GM18502 (cell line): Measurements from ENCODE around the gene ALDH16A1.

Source experiments
- ATAC-seq: cut with Tn5 transposase; IDR thresholded peaks from one replicate; pipeline ENCODE4 v1.9.1; 2021; ENCODE audit warnings: mild to moderate bottlenecking; ENCODE audit not compliant: unreplicated experiment, poor library complexity

ALDH16A1 gene

GRCh38 chr19:49423071-49423984, 29.7 kb upstream of the ALDH16A1 start, which contains the start of gene PTH2:
PTH2 (minus strand) TSS chr19:49423441; CDS start chr19:49423339, 102 bp downstream.
- ATAC-seq = no peak

DNA sequence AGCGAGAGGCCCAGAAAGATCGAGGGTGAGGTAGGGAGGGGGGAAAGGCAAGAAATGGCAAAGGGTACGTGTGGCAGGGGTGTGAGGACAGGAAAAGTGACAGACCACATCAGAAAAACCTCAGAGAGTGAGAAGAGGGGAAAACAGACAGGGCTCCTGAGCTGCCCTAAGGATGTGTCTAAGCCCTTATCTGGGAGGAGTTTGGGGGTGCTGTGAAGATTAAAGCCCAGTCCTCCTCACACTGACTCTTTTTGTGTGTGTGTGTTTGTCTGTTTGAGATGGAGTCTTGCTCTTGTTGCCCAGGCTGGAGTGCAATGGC, 29.1 kb upstream of the ALDH16A1 start:
- ATAC-seq = no peak

DNA sequence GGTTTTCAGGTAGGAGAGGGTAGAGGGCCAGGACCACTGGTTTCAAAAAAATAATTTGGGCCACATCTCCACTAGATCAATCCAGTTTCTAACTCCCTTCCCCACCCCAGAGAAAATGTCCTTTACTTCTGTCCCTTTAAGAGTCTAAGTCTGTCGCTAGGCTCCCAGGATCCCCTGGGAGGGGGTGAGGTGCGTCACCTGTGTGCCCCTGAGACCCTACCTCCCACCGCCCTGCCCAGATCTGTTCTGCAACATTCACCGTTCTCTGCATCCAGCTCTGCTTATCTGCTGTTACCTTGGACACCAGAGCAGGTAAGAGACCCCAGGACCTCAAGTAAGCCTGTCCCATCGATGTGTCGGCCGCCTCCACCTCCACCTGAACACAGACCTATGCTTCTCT, 27.8 kb upstream of the ALDH16A1 start, which contains the start of gene GFY:
Gene GFY, plus strand, starts transcription at position 211 of the 400 bp plus-strand sequence. CDS start 1,043 bp downstream, outside the sequence.
- no peak for ATAC-seq

DNA sequence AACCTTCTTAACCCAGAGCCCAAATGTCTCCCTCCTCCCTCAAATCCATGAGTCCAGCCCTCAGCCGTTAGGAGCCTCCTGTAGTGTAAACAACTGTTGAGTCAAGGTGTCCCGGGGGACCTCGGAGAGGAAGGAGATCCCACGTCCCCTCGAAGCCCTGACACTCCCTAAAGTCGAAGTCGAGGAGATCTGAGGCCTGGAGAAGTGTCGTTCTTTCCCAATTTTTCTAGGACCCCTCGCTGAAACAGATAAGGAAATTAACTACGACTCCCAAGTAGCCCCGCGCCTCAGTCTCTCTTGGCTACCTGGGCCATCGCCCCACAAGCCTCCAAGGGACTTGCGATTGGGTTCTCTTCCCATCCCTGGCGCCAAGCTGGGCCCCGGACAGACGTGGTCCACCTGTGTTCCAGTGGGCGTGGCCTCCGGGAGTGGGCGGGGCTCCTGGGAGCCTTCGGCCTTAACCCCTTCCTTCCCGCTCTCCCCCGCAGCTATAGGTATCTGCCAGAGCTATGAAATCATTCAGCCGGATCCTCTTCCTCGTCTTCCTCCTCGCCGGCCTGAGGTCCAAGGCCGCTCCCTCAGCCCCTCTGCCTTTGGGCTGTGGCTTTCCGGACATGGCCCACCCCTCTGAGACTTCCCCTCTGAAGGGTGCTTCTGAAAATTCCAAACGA, 27.0 kb upstream of the ALDH16A1 start:
- no peak for ATAC-seq

DNA sequence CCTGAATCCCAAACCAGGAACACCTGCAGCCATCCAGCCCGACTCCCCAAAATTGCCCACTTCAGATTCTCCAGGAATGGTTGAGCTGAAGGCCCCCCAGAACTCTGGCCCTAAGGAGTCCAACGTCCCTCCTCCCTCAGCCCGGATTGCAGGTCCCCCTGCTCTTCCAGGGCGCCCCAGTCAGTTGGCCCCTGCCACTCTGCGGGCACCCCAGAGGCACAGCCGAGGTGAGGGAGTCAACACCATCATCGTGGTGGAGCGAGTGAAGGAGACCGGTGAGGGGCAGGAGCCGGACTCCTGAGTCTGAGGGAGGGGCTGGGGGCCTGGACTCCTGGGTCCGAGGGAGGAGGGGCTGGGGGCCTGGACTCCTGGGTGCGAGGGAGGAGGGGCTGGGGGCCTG, 25.7 kb upstream of the ALDH16A1 start:
- ATAC-seq = no peak

DNA sequence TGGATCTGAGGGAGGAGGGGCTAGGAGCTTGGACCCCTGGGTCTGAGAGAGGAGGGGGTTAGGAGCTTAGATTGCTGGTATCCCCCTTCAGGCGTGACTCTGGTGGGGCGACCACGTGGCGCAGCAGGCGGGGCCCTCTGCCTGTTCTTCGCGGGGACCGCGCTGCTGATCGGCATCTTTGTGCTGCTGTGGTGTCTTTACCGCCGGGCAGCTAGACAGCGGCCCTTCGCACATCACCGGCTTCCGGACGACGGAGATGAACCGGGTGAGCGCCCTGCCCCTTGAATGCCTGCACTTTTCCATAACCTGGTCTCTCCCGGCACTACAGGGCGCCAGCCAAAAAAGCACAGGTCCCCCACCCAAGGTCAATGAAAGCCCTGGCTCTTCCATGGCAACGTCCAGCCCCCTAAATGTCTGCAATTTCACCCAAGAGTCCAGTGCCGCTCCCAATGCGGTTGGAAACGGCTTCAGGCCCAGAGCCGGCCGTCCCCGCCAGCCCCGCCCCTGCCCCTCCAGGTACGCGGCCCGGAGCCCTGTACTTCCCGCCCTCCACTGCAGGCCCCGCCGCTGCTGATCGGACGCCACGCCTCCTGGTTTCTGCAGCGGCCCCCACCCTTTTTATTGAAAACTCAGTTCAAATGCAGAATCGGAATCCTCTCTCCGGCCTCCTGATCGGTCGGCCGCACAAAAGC, 25.0 kb upstream of the ALDH16A1 start:
- ATAC-seq = no peak

- ATAC-seq = no peak
Observed at GRCh38 chr19:49428547-49429451, 24.2 kb upstream of the ALDH16A1 start.

DNA sequence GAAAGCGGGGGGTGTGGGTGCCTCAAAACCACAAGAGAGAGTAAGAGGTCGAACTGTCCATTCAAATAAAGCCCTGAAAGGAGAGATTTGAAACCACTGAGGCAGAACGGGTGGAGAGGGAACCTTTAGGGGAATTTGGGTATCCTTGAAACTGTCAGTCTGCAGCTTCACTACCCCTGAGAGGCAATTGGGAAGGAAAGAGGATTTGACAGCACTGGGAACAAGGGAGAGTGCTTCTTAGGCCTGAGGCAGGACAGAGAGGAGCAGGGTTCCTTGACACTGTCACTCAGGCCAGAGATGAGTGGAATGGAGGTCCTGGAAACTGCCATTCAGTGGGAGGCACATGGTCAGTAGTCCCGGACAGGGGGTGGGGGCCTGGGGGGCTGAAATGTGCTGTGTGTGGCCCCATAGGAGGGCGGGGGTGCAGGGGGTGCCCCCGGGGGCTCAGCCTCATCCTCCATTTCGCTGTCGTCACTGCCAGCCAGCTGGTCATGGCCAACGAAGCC, 22.8 kb upstream of the ALDH16A1 start:
- ATAC-seq = no peak

DNA sequence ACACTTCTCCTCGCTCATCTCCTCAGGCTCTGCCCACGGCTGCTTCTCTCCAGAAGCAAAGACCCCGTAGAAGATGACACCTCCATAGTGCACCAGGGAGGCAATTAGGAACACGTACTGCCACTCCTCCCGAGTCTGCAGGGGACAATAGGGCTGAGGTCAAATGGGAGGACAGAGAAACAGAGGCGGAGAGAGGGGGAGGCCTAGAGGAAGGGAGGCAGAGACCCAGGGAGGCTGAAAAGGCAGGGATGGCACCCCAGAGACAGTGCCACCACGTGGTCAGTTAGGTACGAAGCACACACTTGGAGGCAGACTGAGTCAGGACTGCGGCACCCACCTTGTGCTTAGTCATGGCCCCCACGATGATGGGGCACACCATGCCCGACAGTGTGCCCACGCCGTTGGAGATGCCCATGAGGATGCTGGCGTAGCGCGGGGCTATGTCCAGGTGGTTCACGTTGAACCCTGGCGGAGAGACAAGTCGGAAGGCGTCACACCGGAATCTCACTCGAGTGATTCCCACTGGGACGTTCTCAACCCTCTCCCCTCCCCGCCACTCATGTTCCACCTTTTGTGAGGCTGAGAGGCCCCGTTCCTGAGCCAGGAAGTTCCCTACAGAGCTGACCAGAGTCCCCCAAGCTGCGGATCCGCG, 22.2 kb upstream of the ALDH16A1 start:
- ATAC-seq = no peak

DNA sequence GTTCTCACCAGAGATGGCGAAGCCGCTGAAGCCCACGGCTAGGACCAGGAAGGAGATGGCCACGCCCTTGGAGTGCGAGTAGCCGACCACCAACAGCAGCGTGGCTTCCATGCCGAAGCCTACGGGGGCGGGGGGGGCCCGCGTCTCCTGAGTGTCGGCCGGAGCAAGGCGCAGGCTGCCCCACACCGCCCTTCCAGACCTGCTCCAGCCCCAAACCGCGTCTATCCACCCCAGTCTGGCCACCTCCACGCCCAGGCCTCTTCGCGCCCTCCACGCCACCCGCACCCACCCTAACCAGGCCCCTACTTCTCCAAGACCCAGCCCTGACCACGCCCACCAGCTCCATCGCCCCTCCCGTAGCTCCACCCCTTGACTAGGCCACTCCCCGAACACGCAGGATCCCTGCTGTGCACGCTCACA, 21.7 kb upstream of the ALDH16A1 start:
- no peak for ATAC-seq

- ATAC-seq = no peak
Observed at GRCh38 chr19:49432141-49433073, 20.6 kb upstream of the ALDH16A1 start.

DNA sequence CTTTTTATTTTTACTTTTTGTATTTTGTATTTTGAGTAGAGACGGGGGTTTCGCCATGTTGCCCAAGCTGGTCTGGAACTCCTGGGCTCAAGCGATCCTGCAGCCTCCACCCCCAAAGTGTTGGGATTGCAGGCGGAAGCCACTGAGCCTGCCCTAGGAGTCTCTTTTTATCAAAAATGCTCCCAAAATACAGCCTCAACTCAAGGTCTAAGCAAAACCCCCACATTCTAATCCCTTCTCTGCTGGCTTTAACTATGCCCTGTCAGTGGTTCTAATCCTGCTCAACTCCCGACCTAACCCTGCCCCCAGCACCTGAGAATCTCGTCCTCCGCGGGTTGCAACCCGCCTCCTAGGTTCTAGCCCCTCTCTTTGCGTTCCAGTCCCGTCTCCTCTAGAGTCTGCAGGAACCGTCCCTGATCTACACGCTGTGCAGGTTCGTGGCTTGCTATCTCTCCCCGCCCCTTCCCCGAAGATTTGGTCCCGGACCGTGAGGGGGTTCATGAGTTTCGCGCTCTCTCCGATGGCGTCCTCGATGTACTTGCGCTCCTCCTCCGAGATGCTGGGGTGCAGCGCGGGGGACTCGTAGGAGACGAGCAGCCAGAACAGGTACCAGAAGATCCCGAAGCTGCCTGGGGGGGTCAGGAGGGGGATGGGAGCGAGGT, 19.7 kb upstream of the ALDH16A1 start:
- ATAC-seq = no peak

- ATAC-seq = no peak
Observed at GRCh38 chr19:49434907-49435583, 18.0 kb upstream of the ALDH16A1 start.

DNA sequence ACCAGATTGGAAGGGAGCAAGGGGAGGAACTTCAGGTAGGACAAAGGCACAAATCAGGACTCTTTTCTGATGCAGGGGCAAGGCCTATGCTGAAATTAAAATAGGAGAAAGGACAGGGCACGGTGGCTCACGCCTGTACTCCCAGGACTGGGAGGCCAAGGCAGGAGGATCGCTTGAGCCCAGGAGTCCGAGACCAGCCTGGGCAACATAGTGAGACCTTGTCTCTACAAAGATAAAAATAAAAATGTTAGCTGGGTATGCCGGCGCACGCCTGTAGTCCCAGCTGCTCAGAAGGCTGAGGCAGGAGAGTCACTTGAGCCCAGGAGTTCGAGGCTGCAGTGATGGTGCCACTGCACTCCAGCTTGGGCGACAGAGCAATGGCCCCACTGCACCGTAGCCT, 17.4 kb upstream of the ALDH16A1 start:
- no peak for ATAC-seq

GRCh38 chr19:49436381-49437017, 16.5 kb upstream of the ALDH16A1 start:
- no peak for ATAC-seq

GRCh38 chr19:49437231-49437630, 15.8 kb upstream of the ALDH16A1 start:
- no peak for ATAC-seq

DNA sequence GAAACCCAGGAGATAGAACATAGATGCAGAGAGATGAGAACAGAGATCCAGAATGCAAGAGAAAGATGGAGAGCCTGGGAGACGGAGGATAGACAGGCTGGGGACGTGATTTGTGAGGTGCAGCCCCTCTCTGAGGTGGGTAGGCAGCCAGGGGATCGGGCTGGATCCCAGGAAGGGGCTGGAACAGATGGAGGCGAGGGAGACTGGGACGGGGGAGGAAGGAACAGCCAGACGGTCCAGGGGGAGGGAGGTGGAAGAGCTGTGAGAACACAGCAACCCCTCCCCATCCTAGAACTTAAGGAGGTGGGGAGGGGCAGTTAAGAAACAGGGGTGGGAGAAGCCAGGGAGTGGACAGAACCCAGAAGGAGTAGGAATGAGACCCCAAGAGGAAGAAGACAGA, 14.8 kb upstream of the ALDH16A1 start:
- no peak for ATAC-seq
